Heart left ventricle (tissue), 16 donors: ENCODE results near the gene PREPL. TPM values are rescaled to one million over a fixed set of nuclear protein-coding genes. Genes with fewer than 3 reads are reported as not detected.

Experiments
- ATAC-seq, 4 donors: fragments of 200-7000 bp; cut with Tn5 transposase; one replicate each; pipeline ENCODE4 v1.9.1; 2020 to 2022; ENCODE audit warnings: moderate library complexity in 4 of 4, mild to moderate bottlenecking in 3 of 4, moderate number of reproducible peaks in 1 of 4
- DNase-seq, 5 donors: peaks; one replicate each; pipeline ENCODE4 v3.0.0-alpha.2; 2020
- H3K27ac ChIP-seq, 12 donors: fragments of 200-600 bp; sonication (generic) in 4 of 12; one replicate each; pipeline versions ENCODE4 v1.5.0 to v1.8.0; 2016 to 2022; ENCODE audit warnings: mild to moderate bottlenecking in 2 of 12
- H3K27me3 ChIP-seq, 9 donors: fragments of 200-600 bp; sonication (generic) in 2 of 9; one replicate each; pipeline versions ENCODE4 v1.5.1 to v1.8.0; 2016 to 2022; ENCODE audit warnings: mild to moderate bottlenecking in 3 of 9
- H3K36me3 ChIP-seq, 9 donors: fragments of 200-600 bp; sonication (generic) in 2 of 9; one replicate each; pipeline versions ENCODE4 v1.5.0 to v1.8.0; 2018 to 2022; ENCODE audit warnings: mild to moderate bottlenecking in 2 of 9
- H3K4me1 ChIP-seq, 12 donors: fragments of 200-600 bp; sonication (generic) in 4 of 12; one replicate each; pipeline versions ENCODE4 v1.5.0 to v1.8.0; 2016 to 2022; ENCODE audit warnings: mild to moderate bottlenecking in 3 of 12
- H3K4me3 ChIP-seq, 12 donors: fragments of 200-600 bp; sonication (generic) in 4 of 12; one replicate each; pipeline versions ENCODE4 v1.5.0 to v1.8.0; 2017 to 2022; ENCODE audit warnings: mild to moderate bottlenecking in 9 of 12, moderate library complexity in 4 of 12
- H3K9me3 ChIP-seq, 12 donors: fragments of 200-600 bp; sonication (generic) in 4 of 12; one replicate each; pipeline versions ENCODE4 v1.5.0 to v1.8.0; 2016 to 2022; ENCODE audit warnings: mild to moderate bottlenecking in 1 of 12
- POLR2A ChIP-seq, 2 donors: fragments of 450-650 bp; IDR thresholded peaks; one replicate each; pipeline ENCODE4 v1.6.1; 2017; ENCODE audit warnings: antibody characterized with exemption in 2 of 2, mild to moderate bottlenecking in 2 of 2, moderate library complexity in 2 of 2
- WGBS, 4 donors: extraction: QIAGEN DNeasy Blood & Tissue Kit in 2 of 4; methylation state at CpG; one replicate each; pipeline versions ENCODE4 v1.1.5 to v1.1.7; 2013 to 2018; 5-methylcytosine and 5-hydroxymethylcytosine counted together
- intact Hi-C, 10 donors: fragments of 100-400 bp; cut with DNase I; formaldehyde crosslinking; loops; one replicate each; pipeline versions ENCODE4 v1.11.1 to v1.14.2; 2022
- polyA plus RNA-seq, 2 donors: library from polyadenylated mRNA; stranded (reverse); fragments of 200-250 nt; gene quantifications; one replicate each; pipeline ENCODE4 v1.2.3, GENCODE V29; 2013
- total RNA-seq, 9 donors: library from RNA; depleted of rRNA in 2 of 9; stranded (reverse); fragments of >200 nt in 2 of 9; fragmentation: NEBNext Ultra II Directional in 3 of 9; extraction: Animal tissue kit (Norgen Biotek cat#: 25700) in 3 of 9; gene quantifications; one replicate each; pipeline versions ENCODE4 v1.1.0 to v1.2.4, GENCODE V29; 2016 to 2023
- TF ChIP-seq, protein P1 (sequence below), 12 donors: fragments of 200-600 bp; sonication (generic) in 4 of 12; IDR thresholded peaks; one replicate each; pipeline versions ENCODE4 v1.5.0 to v1.8.0; 2018 to 2022; ENCODE audit warnings: antibody characterized with exemption in 12 of 12, mild to moderate bottlenecking in 5 of 12
- donor health status: ischemic (EF 13 %, LVEDD 7.1; RV severe dilation, severe dysfunction).
- donor health status: healthy with polysubstance abuse.
- donor health status: DM: no; HTN: yes; CAD: no.
- donor health status: DM: no; HTN: no; CAD: no.
- donor health status: ischemic (EF 25% LVEDD 6.9; RV normal size, moderate dysfunction).
- donor health status: ischemic (EF 25% LVEDD 5.7; RV mildly dilated, moderate dysfunction).
- donor health status: healthy.
- donor health status: DM: yes; HTN: yes; CAD: no.
- donor health status: ischemic (EF 35%, LVEDD 5.7; RV mildly dilated, moderate dysfunction).
- donor health status: nonischemic (EF 11% LVEDD 7.7; RV severe dilation, severe dysfunction).
- donor health status: DM: yes; HTN: yes; CAD: no.
- donor health status: PGD.
- donor health status: ischemic (EF 29% LVEDD 5.4; RV normal size, mild dysfunction).
- donor health status: nonischemic (EF 23%, LVEDD 6.1; RV moderate dilation, normal function).

Gene PREPL
- total and polyA plus RNA-seq, 11 donors = 10.7 to 120 (median 72.0) TPM

DNA sequence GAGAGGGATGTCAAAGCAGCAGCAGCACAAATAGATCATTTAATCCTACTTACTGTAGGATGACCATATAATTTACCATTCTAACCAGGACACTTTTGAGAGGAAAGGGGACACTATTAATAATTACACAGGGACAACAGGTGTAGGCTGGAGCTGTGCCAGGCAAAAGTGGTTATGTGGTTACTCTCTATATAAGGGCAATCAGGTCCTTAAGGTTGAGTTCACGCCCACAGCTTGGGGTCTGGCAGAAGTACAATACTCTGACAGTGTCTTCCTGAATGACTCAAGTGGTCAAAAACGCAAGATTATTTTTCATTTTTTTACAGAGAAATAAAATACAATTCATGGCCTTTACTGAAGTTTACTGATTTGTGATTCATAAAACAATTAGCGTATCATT, 2.8 kb downstream of the PREPL start:
- no peaks in the 10 kb centered on the region for H3K27me3 ChIP-seq
- intact Hi-C loops = loop anchor here in 1 of 10 donors (10.0 kb wide), 1 partner anchor 114 kb away; no protein-coding TSS in a partner anchor
- H3K4me1 ChIP-seq = peaks cover 0 to 50% (median 33%) of the 10 kb centered on the region in 12 donors
- WGBS, 4 donors = 52 to 64% (median 61%) methylated on average over 3 of the region's 3 CpGs
- H3K4me3 ChIP-seq = no peak overlapping the region
- peak in 3 of 5 donors; percentile 16 to 55 (median 39) for DNase-seq
- H3K27ac ChIP-seq = no peak overlapping the region
- no peak for TF ChIP-seq POLR2A (IDR thresholded peaks at IDR 0.05)
- TF ChIP-seq, protein P1, sequence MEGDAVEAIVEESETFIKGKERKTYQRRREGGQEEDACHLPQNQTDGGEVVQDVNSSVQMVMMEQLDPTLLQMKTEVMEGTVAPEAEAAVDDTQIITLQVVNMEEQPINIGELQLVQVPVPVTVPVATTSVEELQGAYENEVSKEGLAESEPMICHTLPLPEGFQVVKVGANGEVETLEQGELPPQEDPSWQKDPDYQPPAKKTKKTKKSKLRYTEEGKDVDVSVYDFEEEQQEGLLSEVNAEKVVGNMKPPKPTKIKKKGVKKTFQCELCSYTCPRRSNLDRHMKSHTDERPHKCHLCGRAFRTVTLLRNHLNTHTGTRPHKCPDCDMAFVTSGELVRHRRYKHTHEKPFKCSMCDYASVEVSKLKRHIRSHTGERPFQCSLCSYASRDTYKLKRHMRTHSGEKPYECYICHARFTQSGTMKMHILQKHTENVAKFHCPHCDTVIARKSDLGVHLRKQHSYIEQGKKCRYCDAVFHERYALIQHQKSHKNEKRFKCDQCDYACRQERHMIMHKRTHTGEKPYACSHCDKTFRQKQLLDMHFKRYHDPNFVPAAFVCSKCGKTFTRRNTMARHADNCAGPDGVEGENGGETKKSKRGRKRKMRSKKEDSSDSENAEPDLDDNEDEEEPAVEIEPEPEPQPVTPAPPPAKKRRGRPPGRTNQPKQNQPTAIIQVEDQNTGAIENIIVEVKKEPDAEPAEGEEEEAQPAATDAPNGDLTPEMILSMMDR (IDR thresholded peaks at IDR 0.05) = no peak
- ATAC-seq = no peak
- H3K36me3 ChIP-seq = peaks cover 0 to 3% (median 0%) of the 10 kb centered on the region in 9 donors
- H3K9me3 ChIP-seq = no peaks in the 10 kb centered on the region

- Histone ChIP-seq H3K36me3 (peaks cover 0 to 3% (median 0%) of the 10 kb centered on the region in 9 donors), H3K27me3 (no peaks in the 10 kb centered on the region), H3K9me3 (no peaks in the 10 kb centered on the region), H3K4me1 (peaks cover 0 to 69% (median 40%) of the 10 kb centered on the region in 12 donors), H3K27ac (no peak overlapping the region), H3K4me3 (no peak overlapping the region)
- WGBS, 4 donors = 90 to 94% (median 91%) methylated on average over 6 of the region's 6 CpGs
- intact Hi-C loops = loop anchor here in 2 of 10 donors (5.0 to 10.0 kb wide), 2 partner anchors 110 to 267 kb away; no protein-coding TSS in a partner anchor
- ATAC-seq = no peak
- DNase-seq = no peak
- no peak for TF ChIP-seq POLR2A (IDR thresholded peaks at IDR 0.05)
- TF ChIP-seq, protein P1 (IDR thresholded peaks at IDR 0.05) = no peak
Measured at GRCh38 chr2:44354761-44355160, 6.5 kb downstream of the PREPL start.

GRCh38 chr2:44352510-44352909, 8.8 kb downstream of the PREPL start:
- ATAC-seq = no peak
- peaks cover 0 to 69% (median 40%) of the 10 kb centered on the region in 12 donors for H3K4me1 ChIP-seq
- no peak for TF ChIP-seq POLR2A (IDR thresholded peaks at IDR 0.05)
- 94 to 100% (median 100%) methylated on average over 1 of the region's 1 CpG for WGBS, 4 donors
- H3K4me3 ChIP-seq = no peak overlapping the region
- no peak overlapping the region for H3K27ac ChIP-seq
- no peaks in the 10 kb centered on the region for H3K27me3 ChIP-seq
- no peak for DNase-seq
- intact Hi-C loops = loop anchor here in 2 of 10 donors (5.0 to 10.0 kb wide), 2 partner anchors 108 to 265 kb away; no protein-coding TSS in a partner anchor
- H3K36me3 ChIP-seq = peaks cover 0 to 3% (median 0%) of the 10 kb centered on the region in 9 donors
- no peaks in the 10 kb centered on the region for H3K9me3 ChIP-seq

DNA sequence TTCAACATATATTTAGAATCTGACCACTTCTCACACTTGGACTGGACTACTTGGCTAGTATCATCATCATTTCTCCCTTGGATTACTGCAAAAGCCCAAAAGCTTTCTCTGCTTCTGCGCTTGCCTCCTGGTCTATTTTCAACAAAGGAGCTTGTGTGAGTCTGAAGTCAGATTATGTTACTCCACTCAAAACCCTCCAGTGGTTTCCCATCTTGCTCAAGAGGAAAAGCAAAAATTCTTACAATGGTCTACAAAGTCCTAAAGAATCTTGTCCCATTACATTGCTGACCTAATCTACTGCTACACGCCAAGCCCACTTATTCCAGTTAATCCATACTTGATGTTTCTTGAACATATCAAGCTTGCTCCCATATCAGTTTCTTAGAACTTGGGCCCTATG, 9.6 kb downstream of the PREPL start:
- TF ChIP-seq, protein P1 (IDR thresholded peaks at IDR 0.05) = no peak
- no peak for TF ChIP-seq POLR2A (IDR thresholded peaks at IDR 0.05)
- no peak overlapping the region for H3K4me3 ChIP-seq
- 79 to 91% (median 81%) methylated on average over 2 of the region's 2 CpGs for whole genome bisulfite sequencing, 4 donors
- H3K36me3 ChIP-seq = peaks cover 0 to 6% (median 0%) of the 10 kb centered on the region in 9 donors
- peak overlapping the region in 5 of 12 donors; percentile 4 to 35 (median 13) for H3K27ac ChIP-seq
- intact Hi-C loops = loop anchor here in 2 of 10 donors (5.0 to 10.0 kb wide), 2 partner anchors 107 to 264 kb away; no protein-coding TSS in a partner anchor
- peaks cover 0 to 69% (median 37%) of the 10 kb centered on the region in 12 donors for H3K4me1 ChIP-seq
- DNase-seq = no peak
- no peaks in the 10 kb centered on the region for H3K9me3 ChIP-seq
- peak in 3 of 4 donors; percentile 22 to 31 (median 25) for ATAC-seq
- no peaks in the 10 kb centered on the region for H3K27me3 ChIP-seq
